Measurements from ENCODE around the gene TGIF1.
"Not testable (repeated sequence)": the region's sequence is repeated elsewhere in the genome, so short reads cannot be mapped to it uniquely, and the experiment has no call there.

Gene TGIF1

GRCh38 chr18:3450012-3450798 lies at the start of gene TGIF1:
Gene TGIF1 (plus strand): TSS chr18:3450172. CDS start chr18:3450490, 318 bp downstream.
- no peak for DNase-seq

- DNase-seq: no peak
Observed at GRCh38 chr18:3400567-3401296, 49.2 kb upstream of the TGIF1 start.

- DNase-seq: no peak
Observed at GRCh38 chr18:3401669-3402620, 48.0 kb upstream of the TGIF1 start.

GRCh38 chr18:3402982-3403451 lies 47.0 kb upstream of the TGIF1 start:
- DNase-seq: no peak

GRCh38 chr18:3405713-3406112 lies 44.3 kb upstream of the TGIF1 start:
- no peak for DNase-seq

- no peak for DNase-seq
Observed at GRCh38 chr18:3408107-3408506, 41.9 kb upstream of the TGIF1 start.

GRCh38 chr18:3409811-3410210 lies 40.2 kb upstream of the TGIF1 start:
- no peak for DNase-seq

- no peak for DNase-seq
Observed at GRCh38 chr18:3410273-3410672, 39.7 kb upstream of the TGIF1 start.

GRCh38 chr18:3410876-3411275 lies 39.1 kb upstream of the TGIF1 start:
- DNase-seq: not testable (repeated sequence)

- no peak for DNase-seq
Observed at GRCh38 chr18:3411327-3411726, 38.6 kb upstream of the TGIF1 start.

- no peak for DNase-seq
Observed at GRCh38 chr18:3411854-3412268, 38.1 kb upstream of the TGIF1 start.

GRCh38 chr18:3412528-3412927 lies 37.4 kb upstream of the TGIF1 start:
- not testable (repeated sequence) for DNase-seq

- no peak for DNase-seq
Observed at GRCh38 chr18:3415110-3415509, 34.9 kb upstream of the TGIF1 start.

GRCh38 chr18:3418083-3418482 lies 31.9 kb upstream of the TGIF1 start:
- DNase-seq: no peak

GRCh38 chr18:3420919-3421279 lies 29.1 kb upstream of the TGIF1 start:
- DNase-seq: no peak

GRCh38 chr18:3422905-3423304 lies 27.1 kb upstream of the TGIF1 start:
- no peak for DNase-seq

GRCh38 chr18:3424280-3424890 lies 25.6 kb upstream of the TGIF1 start:
- DNase-seq: no peak

GRCh38 chr18:3425030-3425429 lies 24.9 kb upstream of the TGIF1 start:
- DNase-seq: no peak

- no peak for DNase-seq
Observed at GRCh38 chr18:3425446-3425845, 24.5 kb upstream of the TGIF1 start.

- no peak for DNase-seq
Observed at GRCh38 chr18:3426074-3426473, 23.9 kb upstream of the TGIF1 start.

GRCh38 chr18:3427944-3428343 lies 22.0 kb upstream of the TGIF1 start:
- DNase-seq: no peak

GRCh38 chr18:3429121-3429520 lies 20.9 kb upstream of the TGIF1 start:
- DNase-seq: no peak

GRCh38 chr18:3434685-3435084 lies 15.3 kb upstream of the TGIF1 start:
- DNase-seq: no peak

All from NCI-H1694 (cell line).